ENCODE measurements around the gene NEURL1. TPM values are rescaled to one million over a fixed set of nuclear protein-coding genes. Genes with fewer than 3 reads are reported as not detected.

The NEURL1 gene
- total RNA-seq, 1 donor from 2014 or later = 0.54 TPM

DNA sequence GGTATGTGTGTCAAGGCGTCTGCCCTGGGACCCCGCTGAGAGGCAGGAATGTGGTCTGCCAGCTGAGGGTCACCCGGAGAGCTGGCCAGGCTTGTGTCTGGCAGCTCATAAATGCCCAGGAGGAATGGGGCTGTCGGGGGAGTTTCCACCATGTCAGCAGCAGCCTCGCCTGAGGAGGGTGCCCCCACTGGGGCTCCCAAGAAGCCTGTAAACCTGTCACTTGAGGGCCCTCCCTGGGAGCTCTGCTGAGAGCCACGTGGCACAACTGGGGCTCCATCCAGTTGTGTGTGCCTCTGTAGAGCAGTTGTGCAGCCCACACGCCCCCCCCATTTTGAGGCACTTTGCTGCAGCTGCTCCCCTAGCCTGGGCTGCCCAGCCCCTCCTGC, 70.6 kb downstream of the NEURL1 start:
- TF ChIP-seq CTCF (IDR thresholded peaks at IDR 0.05; ENCODE audit: unreplicated experiment) = no peak
- no peak for DNase-seq (ENCODE audit: low spot score in 2 of 2, unreplicated experiment in 2 of 2)
- Mint-ChIP-seq H3K27me3 (ENCODE audit: low read depth) (peaks cover 34% of the 10 kb centered on the region), H3K4me1 (no peaks in the 10 kb centered on the region), H3K4me3 (no peak overlapping the region), H3K36me3 (no peaks in the 10 kb centered on the region), H3K9me3 (peaks cover 4% of the 10 kb centered on the region), H3K27ac (no peak overlapping the region)

GRCh38 chr10:103564776-103565520, 71.4 kb downstream of the NEURL1 start:
- Mint-ChIP-seq H3K4me3 (no peak overlapping the region), H3K27me3 (ENCODE audit: low read depth) (peaks cover 26% of the 10 kb centered on the region), H3K27ac (no peak overlapping the region), H3K4me1 (peaks cover 4% of the 10 kb centered on the region), H3K36me3 (no peaks in the 10 kb centered on the region), H3K9me3 (peaks cover 4% of the 10 kb centered on the region)
- no peak for DNase-seq (ENCODE audit: low spot score in 2 of 2, unreplicated experiment in 2 of 2)
- TF ChIP-seq CTCF (IDR thresholded peaks at IDR 0.05; ENCODE audit: unreplicated experiment) = peak; percentile 65

DNA sequence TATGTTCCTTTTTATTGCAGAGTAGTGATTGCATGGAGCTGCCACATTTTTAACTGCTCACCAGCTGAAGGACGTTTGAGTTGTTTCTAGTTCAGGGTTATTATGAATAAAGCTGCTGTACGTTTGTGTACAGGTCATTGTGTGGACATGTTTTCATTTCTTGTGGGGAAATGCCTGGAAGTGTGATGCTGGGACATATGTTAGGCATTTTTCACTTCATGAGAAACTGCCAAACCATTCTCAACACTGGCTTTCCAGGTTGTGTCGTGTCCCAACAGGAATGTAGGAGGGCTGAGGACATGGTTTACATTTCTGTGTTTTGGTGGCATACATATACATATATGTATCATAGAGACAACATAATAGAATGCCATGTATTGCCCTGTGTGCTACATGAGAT, 73.0 kb downstream of the NEURL1 start:
- TF ChIP-seq CTCF (IDR thresholded peaks at IDR 0.05; ENCODE audit: unreplicated experiment) = no peak
- H3K36me3 Mint-ChIP-seq = no peaks in the 10 kb centered on the region
- peaks cover 15% of the 10 kb centered on the region for H3K27me3 Mint-ChIP-seq (ENCODE audit: low read depth)
- no peak overlapping the region for H3K27ac Mint-ChIP-seq
- peaks cover 8% of the 10 kb centered on the region for H3K4me1 Mint-ChIP-seq
- no peak for DNase-seq (ENCODE audit: low spot score in 2 of 2, unreplicated experiment in 2 of 2)
- no peak overlapping the region for H3K4me3 Mint-ChIP-seq
- peaks cover 4% of the 10 kb centered on the region for H3K9me3 Mint-ChIP-seq

DNA sequence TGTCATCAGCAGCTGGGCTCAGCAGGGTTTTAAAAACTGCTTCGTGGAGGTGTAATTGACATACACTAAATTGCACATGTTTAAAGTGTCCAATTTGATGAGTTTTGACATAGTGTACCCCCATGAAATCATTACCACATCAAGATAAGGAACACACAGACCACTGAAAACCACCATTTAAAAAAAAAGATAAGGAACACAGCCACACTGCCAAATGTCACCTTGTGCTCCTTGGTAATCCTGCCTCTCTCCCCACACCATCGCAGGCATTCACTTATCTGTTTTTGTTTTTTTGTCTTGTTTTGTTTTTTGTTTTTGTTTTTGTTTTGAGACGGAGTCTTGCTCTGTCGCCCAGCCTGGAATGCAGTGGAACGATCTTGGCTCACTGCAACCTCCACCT, 75.0 kb downstream of the NEURL1 start:
- no peak for TF ChIP-seq CTCF (IDR thresholded peaks at IDR 0.05; ENCODE audit: unreplicated experiment)
- Mint-ChIP-seq H3K4me3 (no peak overlapping the region), H3K4me1 (peaks cover 8% of the 10 kb centered on the region), H3K9me3 (peaks cover 4% of the 10 kb centered on the region), H3K27ac (no peak overlapping the region), H3K27me3 (ENCODE audit: low read depth) (peaks cover 2% of the 10 kb centered on the region), H3K36me3 (no peaks in the 10 kb centered on the region)
- no peak for DNase-seq (ENCODE audit: low spot score in 2 of 2, unreplicated experiment in 2 of 2)

DNA sequence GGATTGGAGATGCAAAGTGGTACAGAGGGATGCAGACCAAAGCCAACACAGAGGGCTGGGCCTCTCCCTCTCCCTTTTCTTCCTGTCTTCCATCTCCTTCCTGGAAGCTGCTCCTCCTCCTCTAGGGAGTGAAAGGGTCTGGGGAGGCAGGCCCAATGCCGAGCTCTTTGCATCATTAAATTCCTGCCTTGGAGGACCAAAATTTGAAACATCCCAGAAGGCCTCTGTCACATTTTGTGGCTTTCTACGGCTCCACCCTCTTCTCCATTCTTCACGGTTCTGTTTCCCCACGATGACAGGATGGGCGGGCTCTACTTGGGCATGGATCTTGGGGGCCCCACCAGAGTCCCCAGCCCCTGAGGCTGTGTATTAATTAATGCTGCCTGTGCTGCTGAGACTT, 76.4 kb downstream of the NEURL1 start:
- H3K27me3 Mint-ChIP-seq (ENCODE audit: low read depth) = peaks cover 3% of the 10 kb centered on the region
- DNase-seq (ENCODE audit: low spot score in 2 of 2, unreplicated experiment in 2 of 2) = no peak

More for the DNA sequence above, 76.4 kb downstream of the NEURL1 start:
- Mint-ChIP-seq H3K9me3 (peaks cover 4% of the 10 kb centered on the region), H3K36me3 (no peaks in the 10 kb centered on the region), H3K27ac (no peak overlapping the region), H3K4me3 (no peak overlapping the region), H3K4me1 (peaks cover 10% of the 10 kb centered on the region)
- TF ChIP-seq CTCF (IDR thresholded peaks at IDR 0.05; ENCODE audit: unreplicated experiment) = no peak

All from mesothelial cell of epicardium (in vitro differentiated cells).